GM12878 (cell line): Measurements from ENCODE around the gene CUL1. TPM values are rescaled to one million over a fixed set of nuclear protein-coding genes. Genes with fewer than 3 reads are reported as not detected.

Experiments
- ATAC-seq: fragments of 200-7000 bp; cut with Tn5 transposase; 3 replicates; pipeline ENCODE4 v1.9.1; 2020; ENCODE audit warnings: mild to moderate bottlenecking, moderate library complexity
- BruUV-seq: library from RNA; stranded (reverse); fragments of 400-500 nt; replicated peaks from 2 replicates; lab custom pipeline; 2021; lab: Mats Ljungman, UMichigan
- CTCF ChIA-PET: fragments of 300-600 bp; sonication (Branson Sonifier 250); formaldehyde crosslinking; extraction: SDS; loops from one replicate; lab custom pipeline; 2021; ENCODE audit warnings: inconsistent platforms; lab: Yijun Ruan, JAX
- POLR2A ChIA-PET: fragments of 350-600 bp; formaldehyde crosslinking; extraction: SDS; loops from one replicate; lab custom pipeline; 2021; ENCODE audit warnings: inconsistent platforms; lab: Charles Lee
- RAD21 ChIA-PET: fragments of 300-600 bp; sonication (Branson Sonifier 250); formaldehyde crosslinking; loops from one replicate; lab custom pipeline; 2023; ENCODE audit warnings: antibody characterized with exemption; ENCODE audit not compliant: unreplicated experiment; lab: Charles Lee
- SMC1A ChIA-PET: fragments of 300-600 bp; sonication (Branson Sonifier 250); formaldehyde crosslinking; loops from one replicate; lab custom pipeline; 2023; ENCODE audit not compliant: unreplicated experiment, uncharacterized antibody; lab: Charles Lee
- DNase-seq: peaks from one replicate; pipeline ENCODE4 v3.0.0-alpha.2; 2011; ENCODE audit warnings: low read depth, low spot score
- FAIRE-seq: peaks from 3 replicates; lab custom pipeline; 2011; peaks lifted over from hg19 to GRCh38; lab: Jason Lieb, UNC
- H2AFZ ChIP-seq: 2 replicates; pipeline ENCODE4 v1.6.0; 2011; ENCODE audit warnings: low read depth, low read length, control low read depth; ENCODE audit not compliant: control insufficient read depth
- H3K27ac ChIP-seq: 2 replicates; pipeline ENCODE4 v1.5.1; 2011; ENCODE audit warnings: control low read depth; ENCODE audit not compliant: control insufficient read depth, insufficient read depth
- H3K27me3 ChIP-seq, 2 experiments: replicated peaks in 1 of 2; 2 replicates each; pipeline versions ENCODE4 v1.6.0 to v1.6.1; 2011; ENCODE audit warnings: low read length in 1 of 2; ENCODE audit not compliant: control insufficient read depth in 2 of 2, insufficient read depth in 2 of 2
- H3K36me3 ChIP-seq, 2 experiments: 2 replicates each; pipeline ENCODE4 v1.5.1; 2011; ENCODE audit warnings: low read length in 1 of 2; ENCODE audit not compliant: control insufficient read depth in 2 of 2, insufficient read depth in 2 of 2
- H3K4me1 ChIP-seq: 2 replicates; pipeline ENCODE4 v1.6.1; 2011; ENCODE audit warnings: mild to moderate bottlenecking, low read length, moderate library complexity, mixed read lengths; ENCODE audit not compliant: control insufficient read depth, insufficient read depth
- H3K4me2 ChIP-seq: 2 replicates; pipeline ENCODE4 v1.6.0; 2011; ENCODE audit warnings: control low read depth; ENCODE audit not compliant: control insufficient read depth, insufficient read depth
- H3K4me3 ChIP-seq: fragments of 200-600 bp; sonication (generic); 2 replicates; pipeline ENCODE4 v1.5.1; 2016
- H3K79me2 ChIP-seq: 2 replicates; pipeline ENCODE4 v1.6.0; 2011; ENCODE audit warnings: low read length; ENCODE audit not compliant: control insufficient read depth, insufficient read depth
- H3K9ac ChIP-seq: 2 replicates; pipeline ENCODE4 v1.8.0; 2011; ENCODE audit warnings: low read length, control low read depth, mixed read lengths; ENCODE audit not compliant: control insufficient read depth, insufficient read depth
- H3K9me3 ChIP-seq: replicated peaks from 3 replicates; pipeline ENCODE4 v1.5.1; 2011; ENCODE audit warnings: mild to moderate bottlenecking, low read length; ENCODE audit not compliant: control insufficient read depth, insufficient read depth
- H4K20me1 ChIP-seq: 2 replicates; pipeline ENCODE4 v1.6.0; 2011; ENCODE audit not compliant: control insufficient read depth, insufficient read depth
- JUNB ChIP-seq: IDR thresholded peaks from 2 replicates; pipeline ENCODE4 v1.6.1; 2016; ENCODE audit warnings: antibody characterized with exemption, mild to moderate bottlenecking
- LARP7 ChIP-seq: fragments of 450-650 bp; IDR thresholded peaks from 2 replicates; pipeline ENCODE4 v1.6.1; 2017; ENCODE audit warnings: mild to moderate bottlenecking
- NBN ChIP-seq: fragments of 450-650 bp; IDR thresholded peaks from 2 replicates; pipeline ENCODE4 v1.6.1; 2016
- WGBS: methylation state at CpG from one replicate; pipeline ENCODE4 v1.1.6; 2016; ENCODE audit warnings: low lambda C conversion rate; ENCODE audit not compliant: insufficient replicate concordance, insufficient coverage; ENCODE audit errors: missing lambda C conversion rate; 5-methylcytosine and 5-hydroxymethylcytosine counted together
- in situ Hi-C: fragments of 300-500 bp; cut with MboI; formaldehyde crosslinking; loops from 9 replicates; pipeline ENCODE4 v1.14.3; 2018; ENCODE audit warnings: mixed read lengths
- intact Hi-C: fragments of 100-400 bp; cut with micrococcal nuclease; formaldehyde crosslinking; loops from one replicate; pipeline ENCODE4 v1.14.2; 2022; ENCODE audit not compliant: unreplicated experiment
- polyA plus RNA-seq, 11 experiments: library from polyadenylated mRNA; depleted of rRNA in 4 of 11; unstranded in 6 of 11; stranded (reverse) in 5 of 11; fragments of >200 nt; fragmentation: Nextera tagmentation in 4 of 11; fragmentation: Illumina TruSeq in 1 of 11; extraction: Ambion mirVana in 4 of 11; extraction: Trizol in 1 of 11; gene quantifications; 1 replicate in 1 of 11; 2 replicates in 10 of 11; pipeline versions ENCODE4 v1.2.1 to v1.2.3, GENCODE V29; 2011 to 2016; ENCODE audit warnings: inconsistent platforms in 2 of 11, missing spikeins in 2 of 11, low read depth in 1 of 11
- total RNA-seq, 4 experiments: library from RNA; depleted of rRNA in 3 of 4; stranded (reverse); fragments of >200 nt in 3 of 4; fragmentation: Illumina TruSeq in 1 of 4; extraction: Trizol in 1 of 4; gene quantifications; 2 replicates each; pipeline versions ENCODE4 v1.2.1 to v1.2.3, GENCODE V29; 2013 to 2021
- TF ChIP-seq, protein P1 (sequence below): IDR thresholded peaks from 2 replicates; pipeline ENCODE4 v1.6.1; 2012; ENCODE audit warnings: low read length, inconsistent platforms
- TF ChIP-seq, protein P2 (sequence below): fragments of 450-650 bp; IDR thresholded peaks from 2 replicates; pipeline ENCODE4 v1.6.1; 2017; ENCODE audit warnings: borderline replicate concordance
- TF ChIP-seq, protein P3 (sequence below): fragments of 450-650 bp; formaldehyde crosslinking; IDR thresholded peaks from 2 replicates; pipeline ENCODE4 v1.5.0; 2022; ENCODE audit warnings: mild to moderate bottlenecking, missing genetic modification characterization
- TF ChIP-seq, protein P4 (sequence below): fragments of 450-650 bp; IDR thresholded peaks from 2 replicates; pipeline ENCODE4 v1.6.1; 2018; ENCODE audit warnings: borderline replicate concordance, mild to moderate bottlenecking; ENCODE audit not compliant: partially characterized antibody

The CUL1 gene
- total and polyA plus RNA-seq, 10 of the 15 experiments (the other 5 are each of a cell fraction or from before 2014, with no cell fraction given) = 13.3 to 63.9 (median 45.9) TPM

DNA sequence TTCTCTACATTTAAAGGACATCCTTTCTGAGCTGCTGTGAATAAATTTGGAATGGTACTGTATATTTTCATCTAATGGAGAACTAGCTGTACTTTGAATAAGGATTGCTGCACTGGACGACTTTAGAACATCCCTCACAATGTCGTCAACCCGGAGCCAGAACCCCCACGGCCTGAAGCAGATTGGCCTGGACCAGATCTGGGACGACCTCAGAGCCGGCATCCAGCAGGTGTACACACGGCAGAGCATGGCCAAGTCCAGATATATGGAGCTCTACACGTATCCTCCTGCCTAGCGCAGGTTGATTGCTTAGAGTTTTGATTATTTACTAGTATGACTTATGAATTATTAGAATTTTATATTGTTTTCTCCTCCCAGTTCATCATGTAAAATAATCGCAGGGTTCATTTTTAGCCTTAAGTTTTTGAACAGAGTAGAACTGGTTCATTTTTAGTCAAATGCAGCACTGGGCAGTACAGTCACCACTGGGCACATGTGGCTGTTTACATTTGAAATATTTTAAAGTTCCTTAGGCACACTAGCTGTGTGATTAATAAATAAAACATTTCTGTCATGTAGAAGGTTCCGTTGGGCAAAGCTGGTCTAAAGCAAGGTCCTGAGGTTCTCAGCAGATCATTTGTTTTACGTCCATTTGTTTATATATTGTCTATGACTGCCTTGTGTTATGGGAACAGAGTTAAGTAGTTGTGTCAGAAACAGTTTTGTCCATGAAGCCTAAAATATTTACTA lies 31.5 kb downstream of the CUL1 start (continued):
- TF ChIP-seq, protein P1, sequence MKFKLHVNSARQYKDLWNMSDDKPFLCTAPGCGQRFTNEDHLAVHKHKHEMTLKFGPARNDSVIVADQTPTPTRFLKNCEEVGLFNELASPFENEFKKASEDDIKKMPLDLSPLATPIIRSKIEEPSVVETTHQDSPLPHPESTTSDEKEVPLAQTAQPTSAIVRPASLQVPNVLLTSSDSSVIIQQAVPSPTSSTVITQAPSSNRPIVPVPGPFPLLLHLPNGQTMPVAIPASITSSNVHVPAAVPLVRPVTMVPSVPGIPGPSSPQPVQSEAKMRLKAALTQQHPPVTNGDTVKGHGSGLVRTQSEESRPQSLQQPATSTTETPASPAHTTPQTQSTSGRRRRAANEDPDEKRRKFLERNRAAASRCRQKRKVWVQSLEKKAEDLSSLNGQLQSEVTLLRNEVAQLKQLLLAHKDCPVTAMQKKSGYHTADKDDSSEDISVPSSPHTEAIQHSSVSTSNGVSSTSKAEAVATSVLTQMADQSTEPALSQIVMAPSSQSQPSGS = no peak
- no peak for TF ChIP-seq JUNB
- TF ChIP-seq, protein P2, sequence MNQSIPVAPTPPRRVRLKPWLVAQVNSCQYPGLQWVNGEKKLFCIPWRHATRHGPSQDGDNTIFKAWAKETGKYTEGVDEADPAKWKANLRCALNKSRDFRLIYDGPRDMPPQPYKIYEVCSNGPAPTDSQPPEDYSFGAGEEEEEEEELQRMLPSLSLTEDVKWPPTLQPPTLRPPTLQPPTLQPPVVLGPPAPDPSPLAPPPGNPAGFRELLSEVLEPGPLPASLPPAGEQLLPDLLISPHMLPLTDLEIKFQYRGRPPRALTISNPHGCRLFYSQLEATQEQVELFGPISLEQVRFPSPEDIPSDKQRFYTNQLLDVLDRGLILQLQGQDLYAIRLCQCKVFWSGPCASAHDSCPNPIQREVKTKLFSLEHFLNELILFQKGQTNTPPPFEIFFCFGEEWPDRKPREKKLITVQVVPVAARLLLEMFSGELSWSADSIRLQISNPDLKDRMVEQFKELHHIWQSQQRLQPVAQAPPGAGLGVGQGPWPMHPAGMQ = no peak
- no peak for TF ChIP-seq LARP7
- TF ChIP-seq, all 136 proteins: peak for 0

DNA sequence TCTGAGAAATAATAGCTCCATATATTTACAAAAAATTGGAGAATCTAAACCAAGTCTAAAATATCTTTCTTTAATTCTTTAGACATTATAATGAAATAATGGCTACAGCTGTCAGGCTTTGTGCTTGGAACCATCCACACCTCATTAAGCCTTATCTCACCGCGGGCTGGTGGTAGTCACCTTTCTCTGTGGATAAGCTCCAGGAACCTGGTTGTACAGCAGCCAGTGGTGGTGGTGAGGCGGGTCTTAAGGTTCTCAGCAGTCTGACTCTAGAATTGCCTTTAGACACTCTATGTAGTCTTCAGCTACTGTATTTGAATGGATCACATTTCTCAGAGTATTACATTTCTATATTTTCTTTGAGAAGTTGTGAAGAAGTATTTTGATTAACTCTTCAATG lies 34.2 kb downstream of the CUL1 start:
- peaks cover 15% of the 10 kb centered on the region for H3K79me2 ChIP-seq

More for the DNA sequence above, 34.2 kb downstream of the CUL1 start:
- H2AFZ ChIP-seq = no peak overlapping the region
- ChIA-PET SMC1A (interaction anchor here (0.7 to 1.5 kb wide), 2 partner anchors 24 to 42 kb away, joined by 3 read pairs; no protein-coding TSS in a partner anchor), CTCF (interaction anchor here (1.0 to 2.0 kb wide), 3 partner anchors 12 to 21 kb away, joined by 3 to 5 read pairs (median 4); no protein-coding TSS in a partner anchor), POLR2A (no interaction called here), RAD21 (no interaction called here)
- DNase-seq (no peak), FAIRE-seq (no peak), ATAC-seq (no peak)
- intact Hi-C loops = no loop called here
- TF ChIP-seq NBN = no peak
- TF ChIP-seq, protein P3, sequence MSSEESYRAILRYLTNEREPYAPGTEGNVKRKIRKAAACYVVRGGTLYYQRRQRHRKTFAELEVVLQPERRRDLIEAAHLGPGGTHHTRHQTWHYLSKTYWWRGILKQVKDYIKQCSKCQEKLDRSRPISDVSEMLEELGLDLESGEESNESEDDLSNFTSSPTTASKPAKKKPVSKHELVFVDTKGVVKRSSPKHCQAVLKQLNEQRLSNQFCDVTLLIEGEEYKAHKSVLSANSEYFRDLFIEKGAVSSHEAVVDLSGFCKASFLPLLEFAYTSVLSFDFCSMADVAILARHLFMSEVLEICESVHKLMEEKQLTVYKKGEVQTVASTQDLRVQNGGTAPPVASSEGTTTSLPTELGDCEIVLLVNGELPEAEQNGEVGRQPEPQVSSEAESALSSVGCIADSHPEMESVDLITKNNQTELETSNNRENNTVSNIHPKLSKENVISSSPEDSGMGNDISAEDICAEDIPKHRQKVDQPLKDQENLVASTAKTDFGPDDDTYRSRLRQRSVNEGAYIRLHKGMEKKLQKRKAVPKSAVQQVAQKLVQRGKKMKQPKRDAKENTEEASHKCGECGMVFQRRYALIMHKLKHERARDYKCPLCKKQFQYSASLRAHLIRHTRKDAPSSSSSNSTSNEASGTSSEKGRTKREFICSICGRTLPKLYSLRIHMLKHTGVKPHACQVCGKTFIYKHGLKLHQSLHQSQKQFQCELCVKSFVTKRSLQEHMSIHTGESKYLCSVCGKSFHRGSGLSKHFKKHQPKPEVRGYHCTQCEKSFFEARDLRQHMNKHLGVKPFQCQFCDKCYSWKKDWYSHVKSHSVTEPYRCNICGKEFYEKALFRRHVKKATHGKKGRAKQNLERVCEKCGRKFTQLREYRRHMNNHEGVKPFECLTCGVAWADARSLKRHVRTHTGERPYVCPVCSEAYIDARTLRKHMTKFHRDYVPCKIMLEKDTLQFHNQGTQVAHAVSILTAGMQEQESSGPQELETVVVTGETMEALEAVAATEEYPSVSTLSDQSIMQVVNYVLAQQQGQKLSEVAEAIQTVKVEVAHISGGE (CRISPR knock-in tag) = no peak
- TF ChIP-seq, protein P4, sequence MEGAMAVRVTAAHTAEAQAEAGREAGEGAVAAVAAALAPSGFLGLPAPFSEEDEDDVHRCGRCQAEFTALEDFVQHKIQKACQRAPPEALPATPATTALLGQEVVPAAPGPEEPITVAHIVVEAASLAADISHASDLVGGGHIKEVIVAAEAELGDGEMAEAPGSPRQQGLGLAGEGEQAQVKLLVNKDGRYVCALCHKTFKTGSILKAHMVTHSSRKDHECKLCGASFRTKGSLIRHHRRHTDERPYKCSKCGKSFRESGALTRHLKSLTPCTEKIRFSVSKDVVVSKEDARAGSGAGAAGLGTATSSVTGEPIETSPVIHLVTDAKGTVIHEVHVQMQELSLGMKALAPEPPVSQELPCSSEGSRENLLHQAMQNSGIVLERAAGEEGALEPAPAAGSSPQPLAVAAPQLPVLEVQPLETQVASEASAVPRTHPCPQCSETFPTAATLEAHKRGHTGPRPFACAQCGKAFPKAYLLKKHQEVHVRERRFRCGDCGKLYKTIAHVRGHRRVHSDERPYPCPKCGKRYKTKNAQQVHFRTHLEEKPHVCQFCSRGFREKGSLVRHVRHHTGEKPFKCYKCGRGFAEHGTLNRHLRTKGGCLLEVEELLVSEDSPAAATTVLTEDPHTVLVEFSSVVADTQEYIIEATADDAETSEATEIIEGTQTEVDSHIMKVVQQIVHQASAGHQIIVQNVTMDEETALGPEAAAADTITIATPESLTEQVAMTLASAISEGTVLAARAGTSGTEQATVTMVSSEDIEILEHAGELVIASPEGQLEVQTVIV = no peak
- no peaks in the 10 kb centered on the region for H4K20me1 ChIP-seq
- no peaks in the 10 kb centered on the region for H3K9me3 ChIP-seq
- in situ Hi-C loops = no loop called here
- H3K9ac ChIP-seq = no peak overlapping the region
- no peak overlapping the region for H3K4me2 ChIP-seq
- H3K4me3 ChIP-seq = no peak overlapping the region
- no TSS peak for BruUV-seq
- H3K4me1 ChIP-seq = no peaks in the 10 kb centered on the region
- WGBS = 98% methylated on average over 3 of the region's 3 CpGs
- H3K27ac ChIP-seq = no peak overlapping the region
- no peaks in the 10 kb centered on the region for H3K27me3 ChIP-seq
- H3K36me3 ChIP-seq = peaks cover 7 to 10% of the 10 kb centered on the region in 2 experiments; a peak in 3 of 4 replicates
